Measurements from ENCODE around the gene ZNRF2. TPM values are rescaled to one million over a fixed set of nuclear protein-coding genes. Genes with fewer than 3 reads are reported as not detected.

The ZNRF2 gene
- total and polyA plus RNA-seq, 10 of the 15 experiments (the other 5 are each of a cell fraction or from before 2014, with no cell fraction given) = 1.2 to 20.4 (median 9.5) TPM

DNA sequence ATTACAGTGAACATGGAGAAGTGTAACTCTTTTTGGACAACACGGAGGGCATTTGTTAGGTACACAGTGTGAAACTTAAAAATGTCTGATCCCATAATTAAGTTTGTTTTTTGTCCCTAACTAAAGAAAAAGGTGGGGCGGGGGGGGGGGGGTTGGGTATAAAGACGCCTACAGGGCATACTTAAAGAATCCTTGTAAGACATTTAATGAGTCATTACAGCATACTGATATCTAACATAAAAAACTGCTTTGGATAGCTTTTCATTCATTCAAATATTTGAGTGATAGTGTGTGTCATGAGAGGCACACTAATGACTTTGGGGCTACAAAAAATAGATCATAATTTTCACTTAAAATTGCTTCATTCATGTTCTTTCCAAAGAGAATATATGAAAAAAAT lies 31.2 kb downstream of the ZNRF2 start:
- Histone ChIP-seq H4K20me1 (ENCODE audit: control insufficient read depth, insufficient read depth) (no peaks in the 10 kb centered on the region), H3K27me3 (replicated peaks in 1 of 2; ENCODE audit: control insufficient read depth in 2 of 2, insufficient read depth in 2 of 2, low read length in 1 of 2) (no peaks in the 10 kb centered on the region), H3K4me1 (ENCODE audit: control insufficient read depth, insufficient read depth, low read length) (peaks cover 9% of the 10 kb centered on the region), H2AFZ (ENCODE audit: control insufficient read depth, low read depth, low read length) (no peak overlapping the region), H3K36me3 (ENCODE audit: control insufficient read depth in 2 of 2, insufficient read depth in 2 of 2, low read length in 1 of 2) (no peaks in the 10 kb centered on the region), H3K4me3 (no peak overlapping the region), H3K27ac (ENCODE audit: control insufficient read depth, insufficient read depth) (no peak overlapping the region), H3K79me2 (ENCODE audit: control insufficient read depth, insufficient read depth, low read length) (peaks cover 26% of the 10 kb centered on the region), H3K9me3 (replicated peaks; ENCODE audit: control insufficient read depth, insufficient read depth, low read length) (no peaks in the 10 kb centered on the region), H3K9ac (ENCODE audit: control insufficient read depth, insufficient read depth, low read length) (no peak overlapping the region), H3K4me2 (ENCODE audit: control insufficient read depth, insufficient read depth) (no peak overlapping the region)
- FAIRE-seq (no peak), DNase-seq (ENCODE audit: low read depth, low spot score) (no peak), ATAC-seq (no peak)
- intact Hi-C loops (cut with micrococcal nuclease; ENCODE audit: unreplicated experiment) (no loop called here), in situ Hi-C loops (cut with MboI) (no loop called here)
- no TSS peak for BruUV-seq (replicated peaks)
- ChIA-PET POLR2A (no interaction called here), RAD21 (ENCODE audit: unreplicated experiment) (no interaction called here), SMC1A (ENCODE audit: uncharacterized antibody, unreplicated experiment) (interaction anchor here (1.2 to 1.3 kb wide), 2 partner anchors 11 to 34 kb away, joined by 3 read pairs; no protein-coding TSS in a partner anchor), CTCF (no interaction called here)
- 95% methylated on average over 3 of the region's 3 CpGs for WGBS (ENCODE audit: insufficient coverage, insufficient replicate concordance, low lambda C conversion rate, missing lambda C conversion rate)
- no peak for TF ChIP-seq RELA (IDR thresholded peaks at IDR 0.05; ENCODE audit: borderline replicate concordance, partially characterized antibody)
- TF ChIP-seq EP300 (IDR thresholded peaks at IDR 0.05; ENCODE audit: borderline replicate concordance in 1 of 2, control insufficient read depth in 1 of 2, low read depth in 2 of 2, low read length in 2 of 2) = no peak
- TF ChIP-seq FOXM1 (IDR thresholded peaks at IDR 0.05; ENCODE audit: low read depth, low read length) = no peak
- no peak for TF ChIP-seq MYB (IDR thresholded peaks at IDR 0.05; ENCODE audit: borderline replicate concordance, low read depth, low read length)
- TF ChIP-seq YY1 (IDR thresholded peaks at IDR 0.05; ENCODE audit: low read depth, low read length) = no peak
- no peak for TF ChIP-seq RB1 (IDR thresholded peaks at IDR 0.05; ENCODE audit: borderline replicate concordance)
- TF ChIP-seq NFYA (IDR thresholded peaks at IDR 0.05; ENCODE audit: borderline replicate concordance, low read depth, low read length) = no peak
- no peak for TF ChIP-seq POLR2AphosphoS2 (IDR thresholded peaks at IDR 0.05; ENCODE audit: low read depth, low read length)
- no peak for TF ChIP-seq SIN3A (IDR thresholded peaks at IDR 0.05; ENCODE audit: low read depth, low read length)
- TF ChIP-seq STAT1 (conservative IDR thresholded peaks at IDR 0.05) = no peak
- TF ChIP-seq PAX5 (IDR thresholded peaks at IDR 0.05; ENCODE audit: borderline replicate concordance, low read depth, low read length) = no peak

Measured in GM12878 (cell line).